NCI-H2227 (cell line): ENCODE data around the gene PDE9A.

ENCODE experiments used
- DNase-seq: peaks from one replicate; lab custom pipeline; 2025; ENCODE audit not compliant: unreplicated experiment; lab: John Stamatoyannopoulos, UW

The PDE9A gene

DNA sequence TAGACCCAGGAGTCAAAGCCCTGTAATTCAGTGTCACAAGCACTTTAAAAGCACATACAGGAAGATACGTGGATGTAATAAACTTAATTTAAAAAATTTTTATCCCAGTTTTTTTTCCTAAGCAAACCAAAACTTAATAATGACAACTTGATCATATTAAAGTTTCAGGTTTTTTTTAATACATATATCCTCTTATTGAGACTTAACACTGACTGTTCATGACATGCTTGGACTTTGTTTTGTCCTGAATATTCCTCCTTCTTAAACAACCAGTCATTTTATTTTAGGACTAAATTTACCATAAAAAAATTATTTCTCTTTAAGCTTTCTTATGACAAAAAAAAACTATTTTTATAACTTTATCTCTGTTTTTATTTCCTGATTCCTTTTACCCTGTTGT lies 161.8 kb downstream of the PDE9A start:
- DNase-seq, result no peak

DNA sequence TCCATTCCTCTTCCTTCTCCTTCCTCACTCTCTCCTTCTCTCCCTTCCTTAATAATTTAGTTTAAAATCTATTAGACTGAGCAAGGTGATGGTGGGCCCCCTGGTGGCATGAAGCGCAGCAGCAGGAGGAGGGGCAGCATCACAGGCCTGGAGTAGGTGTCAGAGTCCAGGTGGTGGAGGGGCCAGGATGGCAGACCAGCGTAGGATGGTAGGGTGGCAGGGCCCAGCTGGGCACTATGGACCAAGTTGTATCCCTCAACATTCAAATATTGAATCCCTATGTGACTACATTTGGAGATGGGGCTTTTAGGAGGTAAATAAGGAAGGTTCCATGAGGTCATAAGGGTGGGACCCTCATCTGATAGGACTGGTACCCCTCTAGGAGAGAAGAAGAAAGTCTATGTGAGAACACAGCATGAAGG lies 164.9 kb downstream of the PDE9A start:
- no peak for DNase-seq

- no peak for DNase-seq
Observed at GRCh38 chr21:42819861-42820615, 166.6 kb downstream of the PDE9A start.

DNA sequence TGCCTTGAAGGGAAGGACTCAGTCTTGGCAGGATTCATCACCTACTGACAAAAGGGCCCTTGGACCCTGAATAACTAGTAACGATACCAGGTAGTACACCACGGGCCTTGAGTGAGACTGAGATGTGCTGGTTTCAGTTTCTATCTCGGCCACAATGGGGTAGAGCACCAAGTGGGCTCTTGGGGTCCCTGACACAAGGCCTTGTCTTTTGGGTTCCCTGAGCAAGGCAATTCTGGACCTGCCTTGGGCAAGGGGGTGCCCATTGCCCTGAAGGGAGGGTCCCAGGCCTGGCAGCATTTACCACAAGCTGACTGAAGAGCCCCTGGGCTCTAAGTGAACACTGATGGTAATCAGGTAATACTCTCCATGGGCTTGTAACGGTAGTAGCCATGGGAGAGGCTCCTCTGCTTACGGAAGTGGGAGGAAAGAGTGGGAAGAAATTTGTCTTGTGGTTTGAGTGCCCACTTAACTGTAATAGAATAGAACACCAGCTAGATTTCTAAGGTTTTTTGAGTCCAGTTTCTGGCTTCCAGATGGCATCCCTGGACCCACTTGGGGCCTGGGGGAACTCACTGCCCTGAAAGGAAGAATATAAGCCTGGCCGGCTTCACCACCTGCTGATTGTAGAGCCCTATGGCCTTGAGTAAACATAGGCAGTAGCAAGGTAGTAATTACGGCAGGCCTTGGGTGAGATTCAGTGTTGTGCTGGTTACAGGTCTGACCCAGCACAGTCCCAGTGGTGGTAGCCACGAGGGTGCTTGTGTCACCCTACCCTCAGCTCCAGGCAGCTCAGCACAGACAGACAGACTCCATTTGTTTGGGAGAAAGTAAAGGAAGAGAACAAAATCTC lies 167.4 kb downstream of the PDE9A start:
- DNase-seq, result peak; percentile 81
